Retina (tissue), 1 donor: Measurements from ENCODE around the gene GPC6.

ENCODE experiments used
- DNase-seq: peaks from one replicate; pipeline ENCODE4 v3.0.0-alpha.2; 2016

GPC6 gene

GRCh38 chr13:94007072-94007471, 780.5 kb downstream of the GPC6 start:
- DNase-seq = no peak

- no peak for DNase-seq
These were observed 783.1 kb downstream of the GPC6 start for GRCh38 chr13:94009701-94010100.

DNA sequence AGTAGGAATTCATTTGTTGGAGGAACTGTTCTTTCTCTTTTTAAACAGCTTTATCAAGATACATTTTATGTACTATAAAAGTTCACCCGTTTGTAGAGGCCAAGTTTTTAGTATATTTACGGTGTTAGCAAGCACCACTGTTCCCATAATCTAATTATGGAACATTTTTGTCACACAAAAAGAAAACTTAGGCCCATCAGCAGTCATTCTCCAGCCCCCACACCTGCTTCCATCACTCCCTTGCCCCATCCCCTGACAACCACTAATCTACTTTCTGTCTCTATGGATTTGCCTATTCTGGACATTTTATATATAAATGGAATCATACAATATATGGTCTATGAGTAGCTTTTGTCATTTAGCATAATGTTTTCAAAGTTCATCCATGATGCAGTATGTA, 787.9 kb downstream of the GPC6 start:
- no peak for DNase-seq

DNA sequence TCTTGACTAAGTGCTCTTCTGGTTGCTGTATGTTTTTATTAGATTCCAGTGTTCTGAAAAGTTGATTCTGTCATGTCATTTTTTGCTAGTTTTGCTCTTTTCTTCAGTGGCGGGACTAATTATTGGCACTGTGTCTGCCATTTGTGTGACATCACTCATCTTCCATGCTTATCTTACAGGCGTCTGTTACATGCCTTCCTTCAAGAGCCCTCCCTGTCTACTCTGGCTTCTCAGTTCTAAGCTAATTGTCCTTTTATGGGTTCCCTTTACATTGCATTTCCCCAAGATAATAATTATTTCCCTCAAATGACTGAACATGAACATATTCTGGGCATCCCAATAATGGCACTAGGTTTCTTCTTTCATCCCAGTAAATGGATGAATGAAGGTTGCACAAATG, 793.8 kb downstream of the GPC6 start:
- DNase-seq = no peak

GRCh38 chr13:94020833-94021232, 794.2 kb downstream of the GPC6 start:
- no peak for DNase-seq

GRCh38 chr13:94028234-94028633, 801.6 kb downstream of the GPC6 start:
- DNase-seq = no peak

- peak; percentile 14 for DNase-seq
These were observed 802.0 kb downstream of the GPC6 start for GRCh38 chr13:94028650-94029049.

GRCh38 chr13:94030415-94031119, 804.0 kb downstream of the GPC6 start:
- no peak for DNase-seq

DNA sequence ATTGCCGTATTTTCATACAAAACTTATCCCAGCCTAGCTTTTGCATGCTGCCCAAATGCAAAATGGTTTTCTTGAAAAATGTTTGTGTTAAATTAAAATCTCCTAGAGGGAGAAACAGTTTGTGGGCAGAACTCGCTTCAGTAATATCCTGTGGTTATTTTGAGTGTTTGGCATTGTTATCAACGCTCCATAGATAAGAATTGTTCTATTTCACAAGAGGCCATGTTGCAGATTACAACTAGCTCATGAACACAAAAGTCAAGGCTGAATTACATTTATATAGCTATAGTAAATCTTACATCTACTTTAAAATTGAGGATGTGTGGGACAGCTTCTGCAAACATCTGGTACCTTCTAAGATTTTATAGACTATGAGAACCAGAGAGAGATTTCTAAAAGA, 805.0 kb downstream of the GPC6 start:
- no peak for DNase-seq

- no peak for DNase-seq
These were observed 806.5 kb downstream of the GPC6 start for GRCh38 chr13:94033098-94033497.

GRCh38 chr13:94033830-94034642, 807.4 kb downstream of the GPC6 start:
- no peak for DNase-seq

DNA sequence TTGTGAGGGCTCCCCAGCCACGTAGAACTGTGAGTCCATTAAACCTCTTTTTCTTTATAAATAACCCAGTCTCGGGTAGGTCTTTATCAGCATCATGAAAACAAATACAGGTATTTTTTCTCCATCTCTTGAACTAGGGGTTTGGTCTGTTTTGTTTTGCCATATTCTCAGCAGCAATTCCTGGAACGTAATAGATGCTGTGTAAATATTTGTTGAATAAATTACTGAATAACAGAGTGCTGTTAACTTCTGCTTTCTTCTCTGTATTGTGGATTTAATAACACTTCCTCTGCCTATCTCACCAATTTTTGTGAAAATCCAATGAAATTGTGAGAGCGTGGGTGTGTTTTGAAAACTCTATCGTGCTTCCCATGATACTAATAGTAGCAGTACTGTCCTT, 823.4 kb downstream of the GPC6 start:
- no peak for DNase-seq

- no peak for DNase-seq
These were observed 824.1 kb downstream of the GPC6 start for GRCh38 chr13:94050686-94051085.

DNA sequence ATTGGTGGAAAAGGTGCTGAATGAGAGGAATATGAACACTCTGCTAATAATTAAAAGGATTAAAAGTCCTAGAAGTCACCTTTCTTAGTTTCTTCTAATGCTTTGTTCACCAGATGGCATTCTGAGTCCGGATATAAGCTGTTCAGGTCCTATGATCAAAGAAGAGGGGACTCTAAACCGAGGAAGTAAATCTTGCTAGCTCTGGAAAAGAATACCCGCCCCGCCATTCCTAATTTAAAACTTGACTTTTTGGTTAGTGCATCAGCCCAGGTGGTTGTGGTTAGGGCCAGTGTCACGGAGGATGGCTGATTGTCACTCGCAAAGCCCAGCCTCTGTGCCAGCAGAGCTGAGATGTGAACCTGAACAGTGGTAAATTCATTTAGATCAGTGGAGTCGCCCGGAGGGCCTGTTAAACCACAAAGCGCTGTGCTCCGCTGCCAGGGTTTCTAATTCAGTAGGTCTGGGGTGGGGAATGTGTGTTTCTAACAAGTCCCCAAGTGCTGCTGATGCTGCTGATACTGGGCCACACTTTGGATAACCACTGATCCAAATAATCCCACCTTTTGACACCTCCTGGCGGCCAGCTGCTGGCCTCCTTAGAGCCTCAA, 827.5 kb downstream of the GPC6 start:
- peak; percentile 38 for DNase-seq

DNA sequence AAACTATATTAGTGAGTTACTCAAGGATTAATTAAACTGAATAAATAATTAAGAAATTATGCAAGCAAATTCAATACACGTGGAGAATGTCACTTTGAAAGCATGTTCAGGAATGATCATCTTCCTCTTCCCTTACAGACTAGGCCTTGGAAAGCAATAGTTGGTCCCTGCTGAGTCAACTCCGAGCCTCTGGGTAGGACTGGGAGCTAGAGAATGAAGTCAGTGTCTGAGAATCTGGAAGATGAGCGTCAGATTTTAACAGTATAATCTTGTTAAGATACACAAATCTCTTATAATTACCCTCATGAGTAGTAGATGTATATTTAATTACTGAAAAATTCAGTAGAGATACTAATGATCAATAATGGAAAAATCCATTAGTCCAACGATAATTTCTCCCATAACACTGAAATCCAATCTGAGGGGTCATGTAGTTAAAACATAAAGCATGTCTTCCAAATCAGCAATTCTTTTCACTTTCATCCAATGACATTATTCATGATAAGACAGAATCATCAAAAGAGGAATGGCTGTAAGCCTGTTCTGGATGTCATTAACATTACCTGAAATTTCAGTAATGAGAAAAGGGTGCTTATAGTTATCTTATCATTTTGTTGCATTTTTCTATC, 829.9 kb downstream of the GPC6 start:
- no peak for DNase-seq

DNA sequence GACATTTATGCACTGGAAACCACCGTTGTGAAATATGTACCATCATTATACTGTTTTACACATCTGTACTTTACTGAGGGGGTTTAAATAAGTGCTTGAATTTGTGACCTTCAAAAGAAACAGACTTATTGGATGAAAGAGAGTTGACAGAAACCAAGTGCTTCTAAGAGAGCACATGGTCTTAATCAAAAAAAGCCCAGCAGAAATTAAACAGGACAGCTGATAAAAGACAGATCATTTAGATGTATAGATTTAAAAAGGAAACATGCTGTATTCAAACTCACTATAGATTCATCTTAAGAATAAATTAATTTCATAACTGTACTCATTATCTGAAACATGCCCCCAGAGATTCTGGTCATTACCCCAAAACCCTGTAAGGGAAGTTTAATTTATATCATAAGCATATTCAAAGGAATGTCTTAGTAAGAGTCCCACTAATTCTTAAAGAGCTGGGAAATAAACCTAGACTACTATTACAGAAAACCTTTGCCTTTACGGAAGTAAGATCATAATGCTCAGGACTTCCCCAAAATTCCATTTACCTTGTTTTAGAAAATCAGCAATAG, 831.1 kb downstream of the GPC6 start:
- no peak for DNase-seq

DNA sequence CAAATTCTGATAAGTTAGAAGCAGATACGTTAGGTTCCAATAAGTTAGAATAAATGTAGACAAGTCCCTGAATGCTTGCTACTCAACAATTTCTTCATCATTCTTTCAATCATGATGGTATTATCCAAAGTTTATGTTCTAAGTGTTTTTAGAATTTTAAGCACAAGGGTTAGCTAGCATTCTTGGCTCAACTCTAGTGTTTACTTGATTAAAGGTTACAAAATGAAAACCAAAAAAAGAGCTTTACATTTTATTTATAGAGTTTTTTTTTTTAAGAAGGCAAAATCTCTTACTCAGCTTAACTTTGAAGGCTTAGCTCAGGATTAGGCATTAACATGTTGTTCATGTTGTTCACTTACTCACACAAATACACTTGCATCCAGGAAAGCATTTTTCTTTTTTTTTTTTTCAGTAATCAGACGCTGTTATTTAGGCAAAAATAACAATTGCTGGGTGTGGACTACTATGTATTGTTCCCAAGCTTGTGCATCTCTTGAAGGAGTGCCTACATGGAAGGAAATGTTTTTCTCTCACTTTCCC, 832.3 kb downstream of the GPC6 start:
- no peak for DNase-seq

DNA sequence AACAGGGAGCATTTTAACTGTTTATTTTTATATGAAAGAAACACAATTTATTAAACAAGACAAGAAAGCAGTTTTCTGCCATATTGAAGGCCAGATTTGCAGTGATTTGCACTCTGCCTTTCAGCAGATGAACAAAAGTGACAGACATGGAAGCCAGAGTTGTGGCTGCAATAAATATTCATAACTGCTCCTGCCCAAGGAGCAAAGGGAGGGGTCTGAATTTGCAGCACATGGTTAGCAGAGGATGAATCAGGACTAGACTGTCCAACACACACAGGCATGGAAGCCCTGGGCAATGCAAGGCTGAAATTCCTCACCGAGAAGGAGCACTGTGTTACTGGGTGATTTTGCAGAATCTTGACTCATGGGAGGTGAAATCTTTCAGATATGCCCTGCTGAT, 834.7 kb downstream of the GPC6 start:
- peak; percentile 17 for DNase-seq

DNA sequence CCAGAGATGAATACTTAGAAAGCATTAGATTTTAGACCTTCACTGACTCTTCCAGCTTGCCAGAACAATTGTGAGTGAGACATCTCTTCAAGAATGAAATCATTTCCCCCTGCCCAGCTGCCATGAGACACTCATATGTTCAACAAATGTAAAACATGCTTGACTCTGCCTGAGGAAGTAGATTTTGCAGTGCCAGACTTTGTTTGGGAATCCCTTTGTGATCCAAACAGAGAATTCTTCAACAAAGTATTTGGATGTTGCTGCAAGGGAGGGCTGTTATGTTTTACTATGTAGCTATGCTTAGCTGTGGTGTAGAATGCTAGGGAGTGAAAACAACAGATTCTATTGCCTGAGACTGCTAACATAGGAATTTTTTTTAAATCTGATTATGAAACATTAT, 836.5 kb downstream of the GPC6 start:
- no peak for DNase-seq

DNA sequence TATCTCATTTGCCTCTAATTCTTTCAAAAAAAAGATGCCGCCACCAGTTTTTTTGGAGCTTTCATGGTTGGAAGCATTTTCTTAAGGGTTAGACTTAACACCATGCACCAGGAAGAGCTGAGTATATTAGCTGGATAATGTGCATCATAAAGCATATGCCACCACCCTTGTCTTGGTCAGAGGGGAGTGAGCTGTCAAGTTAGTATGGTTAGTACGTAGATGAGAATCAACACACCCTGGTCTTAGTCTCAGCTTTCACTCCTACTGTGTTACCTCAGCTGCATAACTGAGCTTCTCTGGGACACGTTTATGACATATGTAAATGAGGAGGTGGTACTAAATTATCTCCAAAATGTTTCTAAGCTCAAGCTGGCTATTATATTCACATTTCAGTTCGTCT, 837.2 kb downstream of the GPC6 start:
- no peak for DNase-seq

GRCh38 chr13:94065741-94066140, 839.1 kb downstream of the GPC6 start:
- no peak for DNase-seq

DNA sequence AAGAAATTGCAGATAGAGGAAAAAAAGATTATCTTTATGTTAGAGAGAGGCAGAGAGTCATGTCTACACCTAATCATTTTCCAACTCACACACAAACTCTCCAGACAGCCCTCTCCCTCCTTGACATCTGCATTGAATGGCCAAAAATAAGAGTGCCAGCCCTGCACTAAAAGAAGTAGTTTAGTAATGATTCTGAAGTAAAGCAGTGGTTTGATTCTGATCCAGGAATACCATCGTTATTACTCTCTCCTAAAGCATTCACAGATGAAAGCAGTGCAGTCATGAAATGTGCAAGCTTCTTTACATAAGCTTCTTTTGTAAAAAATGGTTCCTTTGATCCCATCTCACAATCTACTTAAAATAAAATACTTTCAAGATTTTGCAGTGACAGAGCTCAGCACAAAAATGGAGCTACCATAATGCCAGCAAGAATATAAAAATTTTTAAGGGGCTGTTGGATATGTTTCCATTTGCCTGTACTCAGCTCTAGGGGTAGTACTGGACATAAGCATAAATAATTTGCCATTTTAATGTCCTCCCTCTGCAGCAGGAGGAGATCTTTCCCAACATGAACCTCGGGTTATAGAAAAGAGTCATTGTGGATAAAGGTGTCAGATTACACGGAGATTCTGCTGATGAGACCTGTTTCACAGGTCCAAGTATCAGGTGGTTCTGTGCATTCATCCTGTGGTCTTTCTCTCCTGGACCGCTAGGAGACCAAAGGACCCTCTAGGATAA, 846.6 kb downstream of the GPC6 start:
- no peak for DNase-seq
